Esophagus squamous epithelium (tissue), 4 donors: ENCODE results near the gene NDUFB11.

Source experiments
- POLR2A ChIP-seq, 4 donors: fragments of 450-650 bp; IDR thresholded peaks; one replicate each; pipeline ENCODE4 v1.6.1; 2017; ENCODE audit warnings: antibody characterized with exemption in 4 of 4, mild to moderate bottlenecking in 4 of 4, moderate library complexity in 3 of 4
- TF ChIP-seq, protein P1 (sequence below), 6 experiments: fragments of 450-650 bp in 4 of 6; fragments of 200-600 bp in 2 of 6; sonication (generic) in 2 of 6; IDR thresholded peaks; one replicate each; pipeline ENCODE4 v1.5.1; 2016 to 2019; ENCODE audit warnings: antibody characterized with exemption in 6 of 6, mild to moderate bottlenecking in 4 of 6, moderate library complexity in 4 of 6

- TF ChIP-seq, protein P1, sequence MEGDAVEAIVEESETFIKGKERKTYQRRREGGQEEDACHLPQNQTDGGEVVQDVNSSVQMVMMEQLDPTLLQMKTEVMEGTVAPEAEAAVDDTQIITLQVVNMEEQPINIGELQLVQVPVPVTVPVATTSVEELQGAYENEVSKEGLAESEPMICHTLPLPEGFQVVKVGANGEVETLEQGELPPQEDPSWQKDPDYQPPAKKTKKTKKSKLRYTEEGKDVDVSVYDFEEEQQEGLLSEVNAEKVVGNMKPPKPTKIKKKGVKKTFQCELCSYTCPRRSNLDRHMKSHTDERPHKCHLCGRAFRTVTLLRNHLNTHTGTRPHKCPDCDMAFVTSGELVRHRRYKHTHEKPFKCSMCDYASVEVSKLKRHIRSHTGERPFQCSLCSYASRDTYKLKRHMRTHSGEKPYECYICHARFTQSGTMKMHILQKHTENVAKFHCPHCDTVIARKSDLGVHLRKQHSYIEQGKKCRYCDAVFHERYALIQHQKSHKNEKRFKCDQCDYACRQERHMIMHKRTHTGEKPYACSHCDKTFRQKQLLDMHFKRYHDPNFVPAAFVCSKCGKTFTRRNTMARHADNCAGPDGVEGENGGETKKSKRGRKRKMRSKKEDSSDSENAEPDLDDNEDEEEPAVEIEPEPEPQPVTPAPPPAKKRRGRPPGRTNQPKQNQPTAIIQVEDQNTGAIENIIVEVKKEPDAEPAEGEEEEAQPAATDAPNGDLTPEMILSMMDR (IDR thresholded peaks at IDR 0.05), result no peak
- TF ChIP-seq POLR2A (IDR thresholded peaks at IDR 0.05), result no peak
Observed at GRCh38 chrX:47178337-47178736, 33.8 kb upstream of the NDUFB11 start.
